Body of pancreas (tissue), 4 donors: ENCODE data around the gene GPR161.

Experiments used
- POLR2A ChIP-seq, 3 donors: fragments of 450-650 bp; IDR thresholded peaks; one replicate each; pipeline ENCODE4 v1.6.1; 2016; ENCODE audit warnings: antibody characterized with exemption in 3 of 3, mild to moderate bottlenecking in 2 of 3
- TF ChIP-seq, protein P1 (sequence below), 7 experiments: fragments of 450-650 bp in 4 of 7; fragments of 200-600 bp in 3 of 7; sonication (generic) in 3 of 7; IDR thresholded peaks; one replicate each; pipeline ENCODE4 v1.5.1; 2016 to 2019; ENCODE audit warnings: antibody characterized with exemption in 7 of 7

DNA sequence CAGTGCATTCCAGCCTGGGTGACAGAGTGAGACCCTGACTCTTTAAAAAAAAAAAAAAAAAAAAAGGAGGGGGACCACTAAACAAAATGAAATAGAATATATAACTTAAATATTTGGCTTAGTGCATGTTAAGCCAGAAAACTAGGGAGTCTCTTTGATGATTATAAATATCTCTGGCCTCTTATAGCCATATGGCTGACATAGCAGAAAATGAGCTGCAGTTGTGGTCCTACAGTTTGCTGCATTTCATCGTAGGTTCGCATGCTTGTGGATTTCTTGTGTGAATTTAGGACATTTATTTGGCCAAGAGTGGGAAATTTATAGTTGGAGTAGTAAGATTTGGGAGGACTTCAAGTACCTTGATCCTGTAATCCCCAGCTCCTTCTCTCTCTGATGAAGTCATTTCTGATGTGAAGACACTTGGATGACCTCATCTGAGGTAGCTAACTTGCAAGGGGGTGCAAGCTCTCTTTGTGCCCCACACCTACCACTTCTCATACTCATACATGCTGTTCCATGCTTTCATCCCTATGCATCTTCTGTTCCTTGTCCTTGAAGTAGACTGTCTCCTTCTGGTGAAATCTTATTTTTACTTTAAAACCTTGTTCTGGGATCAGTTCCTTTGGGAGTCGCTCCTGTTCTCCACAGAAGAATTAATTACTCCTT, 35.7 kb upstream of the GPR161 start:
- TF ChIP-seq, protein P1, sequence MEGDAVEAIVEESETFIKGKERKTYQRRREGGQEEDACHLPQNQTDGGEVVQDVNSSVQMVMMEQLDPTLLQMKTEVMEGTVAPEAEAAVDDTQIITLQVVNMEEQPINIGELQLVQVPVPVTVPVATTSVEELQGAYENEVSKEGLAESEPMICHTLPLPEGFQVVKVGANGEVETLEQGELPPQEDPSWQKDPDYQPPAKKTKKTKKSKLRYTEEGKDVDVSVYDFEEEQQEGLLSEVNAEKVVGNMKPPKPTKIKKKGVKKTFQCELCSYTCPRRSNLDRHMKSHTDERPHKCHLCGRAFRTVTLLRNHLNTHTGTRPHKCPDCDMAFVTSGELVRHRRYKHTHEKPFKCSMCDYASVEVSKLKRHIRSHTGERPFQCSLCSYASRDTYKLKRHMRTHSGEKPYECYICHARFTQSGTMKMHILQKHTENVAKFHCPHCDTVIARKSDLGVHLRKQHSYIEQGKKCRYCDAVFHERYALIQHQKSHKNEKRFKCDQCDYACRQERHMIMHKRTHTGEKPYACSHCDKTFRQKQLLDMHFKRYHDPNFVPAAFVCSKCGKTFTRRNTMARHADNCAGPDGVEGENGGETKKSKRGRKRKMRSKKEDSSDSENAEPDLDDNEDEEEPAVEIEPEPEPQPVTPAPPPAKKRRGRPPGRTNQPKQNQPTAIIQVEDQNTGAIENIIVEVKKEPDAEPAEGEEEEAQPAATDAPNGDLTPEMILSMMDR (IDR thresholded peaks at IDR 0.05): no peak
- TF ChIP-seq POLR2A (IDR thresholded peaks at IDR 0.05): no peak
